ENCODE data around the gene PPP1R36.

DNA sequence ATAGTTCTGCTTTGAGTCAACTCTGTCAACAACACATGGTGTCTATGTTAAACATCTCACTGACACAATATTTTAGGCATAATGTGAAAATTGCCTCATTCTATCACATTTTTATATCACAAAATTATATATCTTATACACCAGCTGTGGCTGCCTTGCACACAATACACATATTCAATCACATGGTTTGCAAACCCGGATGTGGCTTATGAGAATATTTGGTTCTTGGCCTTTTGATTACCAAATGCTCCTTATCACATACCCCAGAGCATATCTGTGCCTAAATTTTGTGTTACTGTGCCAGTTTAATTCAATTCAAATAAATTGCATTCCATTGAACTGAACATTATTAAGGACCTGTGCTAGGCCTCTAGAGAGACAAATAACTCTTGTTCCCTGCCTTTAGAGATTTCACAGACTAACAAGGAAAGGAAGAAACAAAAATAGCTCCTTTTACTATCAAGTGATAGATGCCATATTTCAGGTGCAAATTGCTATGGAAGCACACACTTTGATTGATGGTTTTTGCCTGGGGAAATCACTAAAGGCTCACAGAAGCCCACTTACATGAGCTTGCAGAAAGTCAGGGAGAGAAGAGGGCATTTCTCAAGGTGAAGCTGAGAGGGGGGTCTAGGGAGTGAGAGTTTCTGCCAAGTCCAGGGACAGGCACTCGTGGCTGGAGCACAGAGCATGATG lies 63.4 kb downstream of the PPP1R36 start:
- TF ChIP-seq, protein P1, sequence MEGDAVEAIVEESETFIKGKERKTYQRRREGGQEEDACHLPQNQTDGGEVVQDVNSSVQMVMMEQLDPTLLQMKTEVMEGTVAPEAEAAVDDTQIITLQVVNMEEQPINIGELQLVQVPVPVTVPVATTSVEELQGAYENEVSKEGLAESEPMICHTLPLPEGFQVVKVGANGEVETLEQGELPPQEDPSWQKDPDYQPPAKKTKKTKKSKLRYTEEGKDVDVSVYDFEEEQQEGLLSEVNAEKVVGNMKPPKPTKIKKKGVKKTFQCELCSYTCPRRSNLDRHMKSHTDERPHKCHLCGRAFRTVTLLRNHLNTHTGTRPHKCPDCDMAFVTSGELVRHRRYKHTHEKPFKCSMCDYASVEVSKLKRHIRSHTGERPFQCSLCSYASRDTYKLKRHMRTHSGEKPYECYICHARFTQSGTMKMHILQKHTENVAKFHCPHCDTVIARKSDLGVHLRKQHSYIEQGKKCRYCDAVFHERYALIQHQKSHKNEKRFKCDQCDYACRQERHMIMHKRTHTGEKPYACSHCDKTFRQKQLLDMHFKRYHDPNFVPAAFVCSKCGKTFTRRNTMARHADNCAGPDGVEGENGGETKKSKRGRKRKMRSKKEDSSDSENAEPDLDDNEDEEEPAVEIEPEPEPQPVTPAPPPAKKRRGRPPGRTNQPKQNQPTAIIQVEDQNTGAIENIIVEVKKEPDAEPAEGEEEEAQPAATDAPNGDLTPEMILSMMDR (IDR thresholded peaks at IDR 0.05 in 4 of 5, conservative IDR thresholded peaks at IDR 0.05 in 1 of 5): no peak
- no peak for TF ChIP-seq POLR2A (IDR thresholded peaks at IDR 0.05)

Measured in gastrocnemius medialis (tissue), 4 donors.